ENCODE results near the gene GAB4. TPM values are rescaled to one million over a fixed set of nuclear protein-coding genes. Genes with fewer than 3 reads are reported as not detected.
"Not testable (repeated sequence)": the region's sequence is repeated elsewhere in the genome, so short reads cannot be mapped to it uniquely, and the experiment has no call there.

Gene GAB4
- total and polyA plus RNA-seq, 12 donors, result not detected

- DNase-seq (no peak), ATAC-seq (no peak)
- Histone ChIP-seq H3K27ac (no peak overlapping the region), H3K4me1 (no peaks in the 10 kb centered on the region), H3K9me3 (no peaks in the 10 kb centered on the region), H3K27me3 (peaks cover 0 to 36% (median 21%) of the 10 kb centered on the region in 7 donors), H3K36me3 (no peaks in the 10 kb centered on the region), H3K4me3 (no peak overlapping the region)
- TF ChIP-seq CTCF (IDR thresholded peaks at IDR 0.05), result no peak
- WGBS, 2 donors, result 66 to 83% methylated on average over 5 of the region's 5 CpGs
- intact Hi-C loops (cut with DNase I), result no loop called here
These were observed 70.2 kb downstream of the GAB4 start for GRCh38 chr22:16937811-16938210.

GRCh38 chr22:16937209-16937608 lies 70.8 kb downstream of the GAB4 start:
- H3K27ac ChIP-seq; H3K9me3 ChIP-seq; DNase-seq; ATAC-seq; H3K36me3 ChIP-seq; H3K4me1 ChIP-seq; H3K4me3 ChIP-seq; intact Hi-C loops (cut with DNase I): not testable (repeated sequence)
- 89 to 91% methylated on average over 5 of the region's 5 CpGs for WGBS, 2 donors
- H3K27me3 ChIP-seq, result peaks cover 0 to 36% (median 21%) of the 10 kb centered on the region in 7 donors

GRCh38 chr22:16936625-16937024 lies 71.4 kb downstream of the GAB4 start:
- intact Hi-C loops (cut with DNase I), result no loop called here
- Histone ChIP-seq H3K4me1 (no peaks in the 10 kb centered on the region), H3K36me3 (no peaks in the 10 kb centered on the region), H3K9me3 (no peaks in the 10 kb centered on the region), H3K4me3 (no peak overlapping the region), H3K27ac (no peak overlapping the region), H3K27me3 (peaks cover 0 to 40% (median 25%) of the 10 kb centered on the region in 7 donors)
- whole genome bisulfite sequencing, 2 donors, result 77% methylated on average over 5 of the region's 5 CpGs
- no peak for TF ChIP-seq CTCF (IDR thresholded peaks at IDR 0.05)
- ATAC-seq (no peak), DNase-seq (no peak)

- intact Hi-C loops (cut with DNase I), result no loop called here
- WGBS, 2 donors, result 70 to 74% methylated on average over 4 of the region's 4 CpGs
- Histone ChIP-seq H3K4me3 (no peak overlapping the region), H3K27ac (no peak overlapping the region), H3K36me3 (no peaks in the 10 kb centered on the region), H3K9me3 (no peaks in the 10 kb centered on the region), H3K27me3 (peaks cover 0 to 51% (median 30%) of the 10 kb centered on the region in 7 donors), H3K4me1 (no peaks in the 10 kb centered on the region)
- no peak for DNase-seq
- TF ChIP-seq CTCF (IDR thresholded peaks at IDR 0.05), result no peak
- ATAC-seq, result no peak
These were observed 72.8 kb downstream of the GAB4 start for GRCh38 chr22:16935209-16935608.

- ATAC-seq, result no peak
These were observed 74.4 kb downstream of the GAB4 start for GRCh38 chr22:16933291-16934282.

More at GRCh38 chr22:16933291-16934282, 74.4 kb downstream of the GAB4 start:
- TF ChIP-seq CTCF (IDR thresholded peaks at IDR 0.05), result no peak
- Histone ChIP-seq H3K9me3 (no peaks in the 10 kb centered on the region), H3K4me3 (no peak overlapping the region), H3K27me3 (peaks cover 0 to 64% (median 45%) of the 10 kb centered on the region in 7 donors), H3K36me3 (no peaks in the 10 kb centered on the region), H3K27ac (no peak overlapping the region), H3K4me1 (no peaks in the 10 kb centered on the region)
- WGBS, 2 donors, result 22 to 25% methylated on average over 7 of the region's 7 CpGs
- no peak for DNase-seq
- intact Hi-C loops (cut with DNase I), result loop anchor here in 1 of 10 donors (5.0 kb wide), 1 partner anchor 124 kb away; no protein-coding TSS in a partner anchor
